Liver (tissue), 9 donors: ENCODE results near the gene STK25. TPM values are rescaled to one million over a fixed set of nuclear protein-coding genes. Genes with fewer than 3 reads are reported as not detected.

Source experiments
- DNase-seq: peaks from one replicate; pipeline ENCODE4 v3.0.0-alpha.2; 2017; ENCODE audit warnings: low spot score
- H3K27ac ChIP-seq, 2 donors: one replicate each; pipeline ENCODE4 v1.7.0; 2013; ENCODE audit warnings: inconsistent platforms in 2 of 2, low read length in 2 of 2, control low read depth in 1 of 2, low read depth in 1 of 2, mild to moderate bottlenecking in 1 of 2
- H3K27me3 ChIP-seq, 4 donors: one replicate each; pipeline versions ENCODE4 v1.6.1 to v1.7.0; 2013; ENCODE audit warnings: low read length in 3 of 4, inconsistent platforms in 1 of 4, mild to moderate bottlenecking in 1 of 4, moderate library complexity in 1 of 4; ENCODE audit not compliant: control insufficient read depth in 4 of 4, insufficient read depth in 4 of 4
- H3K36me3 ChIP-seq, 4 donors: one replicate each; pipeline versions ENCODE4 v1.6.1 to v1.7.0; 2013; ENCODE audit warnings: low read length in 3 of 4, mild to moderate bottlenecking in 3 of 4, low read depth in 1 of 4, moderate library complexity in 1 of 4; ENCODE audit not compliant: control insufficient read depth in 4 of 4, insufficient read depth in 3 of 4
- H3K4me1 ChIP-seq, 4 donors: one replicate each; pipeline versions ENCODE4 v1.6.1 to v1.7.0; 2013; ENCODE audit warnings: low read length in 3 of 4, mild to moderate bottlenecking in 3 of 4, moderate library complexity in 1 of 4; ENCODE audit not compliant: control insufficient read depth in 4 of 4, insufficient read depth in 4 of 4
- H3K4me3 ChIP-seq, 3 donors: one replicate each; pipeline versions ENCODE4 v1.6.1 to v1.7.0; 2013; ENCODE audit warnings: low read length in 3 of 3, control low read depth in 1 of 3, low read depth in 1 of 3, mild to moderate bottlenecking in 1 of 3
- H3K9ac ChIP-seq, 2 donors: one replicate each; pipeline ENCODE4 v1.7.0; 2013; ENCODE audit warnings: low read length in 2 of 2, mild to moderate bottlenecking in 2 of 2, moderate library complexity in 2 of 2, control low read depth in 1 of 2, low read depth in 1 of 2
- H3K9me3 ChIP-seq, 4 donors: one replicate each; pipeline versions ENCODE4 v1.6.1 to v1.7.0; 2013; ENCODE audit warnings: low read length in 3 of 4; ENCODE audit not compliant: control insufficient read depth in 4 of 4
- ATF3 ChIP-seq: IDR thresholded peaks from 2 replicates; pipeline ENCODE4 v1.6.1; 2016; ENCODE audit warnings: antibody characterized with exemption
- CTCF ChIP-seq: fragments of 150-350 bp; IDR thresholded peaks from 2 replicates; pipeline ENCODE4 v1.5.1; 2017; ENCODE audit warnings: improper control_type of control experiment, low read depth, low read length; ENCODE audit not compliant: missing input control
- FOXA1 ChIP-seq: IDR thresholded peaks from 2 replicates; pipeline ENCODE4 v1.6.1; 2016; ENCODE audit warnings: antibody characterized with exemption
- FOXA2 ChIP-seq: IDR thresholded peaks from 2 replicates; pipeline ENCODE4 v1.6.1; 2016; ENCODE audit warnings: antibody characterized with exemption
- HNF4A ChIP-seq, 2 donors: conservative IDR thresholded peaks; 2 replicates each; pipeline ENCODE4 v1.6.1; 2016; ENCODE audit warnings: antibody characterized with exemption in 2 of 2, mild to moderate bottlenecking in 2 of 2
- HNF4G ChIP-seq: IDR thresholded peaks from 2 replicates; pipeline ENCODE4 v1.6.1; 2016; ENCODE audit warnings: antibody characterized with exemption
- JUND ChIP-seq, 2 donors: IDR thresholded peaks; 2 replicates each; pipeline ENCODE4 v1.6.1; 2016; ENCODE audit warnings: antibody characterized with exemption in 2 of 2
- MAX ChIP-seq: IDR thresholded peaks from 2 replicates; pipeline ENCODE4 v1.6.1; 2016; ENCODE audit warnings: antibody characterized with exemption
- NR2F2 ChIP-seq: IDR thresholded peaks from 2 replicates; pipeline ENCODE4 v1.6.1; 2016; ENCODE audit warnings: antibody characterized with exemption
- REST ChIP-seq: IDR thresholded peaks from 2 replicates; pipeline ENCODE4 v1.6.1; 2016; ENCODE audit warnings: antibody characterized with exemption, mild to moderate bottlenecking
- RXRA ChIP-seq, 2 donors: IDR thresholded peaks; 2 replicates each; pipeline ENCODE4 v1.6.1; 2017 to 2018; ENCODE audit warnings: antibody characterized with exemption in 2 of 2, mild to moderate bottlenecking in 1 of 2
- SP1 ChIP-seq: IDR thresholded peaks from 2 replicates; pipeline ENCODE4 v1.6.1; 2018; ENCODE audit warnings: antibody characterized with exemption, mild to moderate bottlenecking
- TAF1 ChIP-seq: conservative IDR thresholded peaks from 2 replicates; pipeline ENCODE4 v1.6.1; 2016; ENCODE audit warnings: antibody characterized with exemption, mild to moderate bottlenecking
- YY1 ChIP-seq: IDR thresholded peaks from 2 replicates; pipeline ENCODE4 v1.6.1; 2016; ENCODE audit warnings: antibody characterized with exemption, mild to moderate bottlenecking
- ZBTB33 ChIP-seq: IDR thresholded peaks from 2 replicates; pipeline ENCODE4 v1.6.1; 2016; ENCODE audit warnings: antibody characterized with exemption
- WGBS: extraction: QIAGEN DNeasy Blood & Tissue Kit; methylation state at CpG from one replicate; pipeline ENCODE4 v1.1.7; 2013; 5-methylcytosine and 5-hydroxymethylcytosine counted together
- polyA plus RNA-seq, 2 donors: library from polyadenylated mRNA; stranded (reverse) in 1 of 2; unstranded in 1 of 2; fragments of 200-250 nt in 1 of 2; fragments of >200 nt in 1 of 2; fragmentation: Nextera tagmentation in 1 of 2; extraction: Ambion mirVana in 1 of 2; gene quantifications; one replicate each; pipeline versions ENCODE4 v1.2.1 to v1.2.3, GENCODE V29; 2013 to 2015
- total RNA-seq, 2 donors: library from RNA; depleted of rRNA; stranded (reverse); fragments of >200 nt; gene quantifications; one replicate each; pipeline ENCODE4 v1.2.3, GENCODE V29; 2014
- donor health status: healthy.
- donor health status: healthy.
- donor health status: healthy.
- donor health status: healthy.
- donor health status: healthy.

The STK25 gene
- total and polyA plus RNA-seq, 4 donors, result 43.4 to 85.6 (median 67.3) TPM

GRCh38 chr2:241522477-241522876 is 14.1 kb upstream of the STK25 start (continued):
- no peak for TF ChIP-seq CTCF
- no peak for TF ChIP-seq YY1

- TF ChIP-seq MAX, result no peak
- TF ChIP-seq FOXA1, result no peak
- TF ChIP-seq CTCF, result no peak
- TF ChIP-seq ZBTB33, result no peak
- no peak for TF ChIP-seq ATF3
- no peak for TF ChIP-seq NR2F2
- no peak for TF ChIP-seq JUND (IDR thresholded peaks at IDR 0.05)
- TF ChIP-seq TAF1, result no peak
- no peak for TF ChIP-seq FOXA2
- no peak for TF ChIP-seq RXRA (IDR thresholded peaks at IDR 0.05)
- no peak for TF ChIP-seq HNF4G
- TF ChIP-seq YY1, result no peak
- TF ChIP-seq HNF4A (conservative IDR thresholded peaks at IDR 0.05), result no peak
- no peak overlapping the region for H3K27ac ChIP-seq
- no peaks in the 10 kb centered on the region for H3K9me3 ChIP-seq
- no peak for DNase-seq
- H3K36me3 ChIP-seq, result no peaks in the 10 kb centered on the region
- H3K4me3 ChIP-seq, result no peak overlapping the region
- WGBS, result 81% methylated on average over 11 of the region's 11 CpGs
- H3K27me3 ChIP-seq, result no peaks in the 10 kb centered on the region
- no peak overlapping the region for H3K9ac ChIP-seq
- H3K4me1 ChIP-seq, result no peaks in the 10 kb centered on the region
These were observed 11.3 kb upstream of the STK25 start for GRCh38 chr2:241519669-241520068.

- no peak for DNase-seq
- Histone ChIP-seq H3K27me3 (no peaks in the 10 kb centered on the region), H3K27ac (no peak overlapping the region), H3K4me1 (no peaks in the 10 kb centered on the region), H3K36me3 (no peaks in the 10 kb centered on the region), H3K9me3 (no peaks in the 10 kb centered on the region), H3K9ac (no peak overlapping the region), H3K4me3 (no peak overlapping the region)
- 94% methylated on average over 6 of the region's 6 CpGs for WGBS
- no peak for TF ChIP-seq SP1
- no peak for TF ChIP-seq FOXA1
- TF ChIP-seq CTCF, result no peak
- TF ChIP-seq FOXA2, result no peak
- no peak for TF ChIP-seq REST
- TF ChIP-seq HNF4G, result no peak
- TF ChIP-seq MAX, result no peak
- no peak for TF ChIP-seq ATF3
- TF ChIP-seq JUND (IDR thresholded peaks at IDR 0.05), result no peak
These were observed 8.9 kb upstream of the STK25 start for GRCh38 chr2:241517297-241517696.
